H1 (cell line): ENCODE data around the gene ITGAV. TPM values are rescaled to one million over a fixed set of nuclear protein-coding genes. Genes with fewer than 3 reads are reported as not detected.

Experiments used
- CTCF ChIA-PET: fragments of 300-600 bp; sonication (Branson Sonifier 250); formaldehyde crosslinking; loops from one replicate; lab custom pipeline; 2021; ENCODE audit not compliant: partially characterized antibody; lab: Charles Lee
- POLR2A ChIA-PET: fragments of 300-600 bp; sonication (Branson Sonifier 250); formaldehyde crosslinking; loops from one replicate; lab custom pipeline; 2021; ENCODE audit warnings: inconsistent platforms; ENCODE audit not compliant: partially characterized antibody; lab: Charles Lee
- DNase-seq, 2 experiments: peaks; one replicate each; pipeline versions ENCODE4 v3.0.0 to v3.0.0-alpha.2; 2010 to 2022; ENCODE audit warnings: low spot score in 2 of 2, low read depth in 1 of 2, mixed read lengths in 1 of 2
- FAIRE-seq: peaks from 2 replicates; lab custom pipeline; 2011; peaks lifted over from hg19 to GRCh38; lab: Jason Lieb, UNC
- H2AFZ ChIP-seq: 2 replicates; pipeline ENCODE4 v1.8.1; 2012; ENCODE audit warnings: low read length, inconsistent platforms
- H2AK5ac ChIP-seq: 2 replicates; pipeline ENCODE4 v1.6.1; 2013; ENCODE audit warnings: low read depth, low read length
- H2BK120ac ChIP-seq: replicated peaks from 2 replicates; pipeline ENCODE3; 2013; ENCODE audit warnings: low read depth, low read length, inconsistent platforms
- H2BK12ac ChIP-seq: 2 replicates; pipeline ENCODE4 v1.6.1; 2013; ENCODE audit warnings: low read depth, low read length
- H2BK15ac ChIP-seq: 2 replicates; pipeline ENCODE4 v1.6.1; 2013; ENCODE audit warnings: low read length
- H2BK20ac ChIP-seq: 2 replicates; pipeline ENCODE4 v1.6.1; 2013; ENCODE audit warnings: low read length
- H2BK5ac ChIP-seq: 2 replicates; pipeline ENCODE4 v1.6.1; 2013; ENCODE audit warnings: low read depth, low read length
- H3K14ac ChIP-seq: 2 replicates; pipeline ENCODE4 v1.6.1; 2013; ENCODE audit warnings: inconsistent platforms; ENCODE audit not compliant: insufficient read length
- H3K18ac ChIP-seq: 2 replicates; pipeline ENCODE4 v1.6.1; 2013; ENCODE audit warnings: low read length; ENCODE audit errors: extremely low read depth
- H3K23ac ChIP-seq: 2 replicates; pipeline ENCODE4 v1.6.1; 2013; ENCODE audit warnings: inconsistent platforms; ENCODE audit not compliant: insufficient read length
- H3K23me2 ChIP-seq: 2 replicates; pipeline ENCODE4 v1.6.1; 2013; ENCODE audit warnings: low read depth, low read length
- H3K27ac ChIP-seq: 2 replicates; pipeline ENCODE4 v1.6.1; 2011; ENCODE audit warnings: low read depth, low read length, inconsistent platforms
- H3K27me3 ChIP-seq, 4 experiments: replicated peaks in 1 of 4; 1 replicate in 1 of 4; 2 replicates in 3 of 4; pipeline versions ENCODE4 v1.6.1 to v1.8.1; 2011 to 2013; ENCODE audit warnings: low read length in 3 of 4, mild to moderate bottlenecking in 3 of 4, inconsistent platforms in 2 of 4, mixed read lengths in 2 of 4, moderate library complexity in 1 of 4; ENCODE audit not compliant: control insufficient read depth in 3 of 4, insufficient read depth in 3 of 4; ENCODE audit errors: extremely low read depth in 1 of 4
- H3K36me3 ChIP-seq, 4 experiments: 2 replicates each; pipeline versions ENCODE4 v1.6.1 to v1.8.1; 2011 to 2013; ENCODE audit warnings: mild to moderate bottlenecking in 4 of 4, low read length in 3 of 4, moderate library complexity in 2 of 4, control low read depth in 1 of 4, inconsistent platforms in 1 of 4; ENCODE audit not compliant: insufficient read depth in 4 of 4, control insufficient read depth in 2 of 4
- H3K4ac ChIP-seq: replicated peaks from 2 replicates; pipeline ENCODE3; 2013; ENCODE audit warnings: low read length, low read depth, mixed read lengths, inconsistent platforms; ENCODE audit not compliant: insufficient read length
- H3K4me1 ChIP-seq, 4 experiments: replicated peaks in 1 of 4; 1 replicate in 1 of 4; 2 replicates in 3 of 4; pipeline versions ENCODE4 v1.6.1 to v1.8.1; 2011 to 2013; ENCODE audit warnings: low read length in 3 of 4, inconsistent platforms in 2 of 4, mixed read lengths in 1 of 4; ENCODE audit not compliant: insufficient read depth in 4 of 4, control insufficient read depth in 3 of 4
- H3K4me2 ChIP-seq, 2 experiments: 2 replicates each; pipeline versions ENCODE4 v1.6.1 to v1.8.1; 2011 to 2013; ENCODE audit warnings: low read depth in 2 of 2, low read length in 2 of 2, control low read depth in 1 of 2, inconsistent platforms in 1 of 2, mild to moderate bottlenecking in 1 of 2; ENCODE audit not compliant: insufficient read depth in 1 of 2
- H3K4me3 ChIP-seq, 4 experiments: fragments of 200-600, 300-600 bp in 1 of 4; sonication (generic), shearing (Covaris generic), sonication (Bioruptor Twin) in 1 of 4; 2 replicates each; pipeline versions ENCODE4 v1.5.1 to v1.8.1; 2011 to 2016; ENCODE audit warnings: low read length in 4 of 4, low read depth in 3 of 4, control low read depth in 2 of 4, inconsistent platforms in 2 of 4, mild to moderate bottlenecking in 2 of 4, mixed read lengths in 1 of 4, moderate library complexity in 1 of 4; ENCODE audit not compliant: insufficient read depth in 2 of 4; ENCODE audit errors: extremely low read depth in 1 of 4
- H3K56ac ChIP-seq: replicated peaks from 2 replicates; pipeline ENCODE3; 2013; ENCODE audit warnings: low read depth, mild to moderate bottlenecking, mixed read lengths, low read length, inconsistent platforms; ENCODE audit not compliant: insufficient read length
- H3K79me1 ChIP-seq: 2 replicates; pipeline ENCODE4 v1.6.1; 2013; ENCODE audit warnings: low read depth, low read length, control low read depth
- H3K79me2 ChIP-seq, 2 experiments: 2 replicates each; pipeline versions ENCODE4 v1.6.1 to v1.8.1; 2012 to 2013; ENCODE audit warnings: low read length in 2 of 2, mild to moderate bottlenecking in 2 of 2, inconsistent platforms in 1 of 2; ENCODE audit not compliant: insufficient read depth in 2 of 2, control insufficient read depth in 1 of 2
- H3K9ac ChIP-seq, 4 experiments: replicated peaks in 1 of 4; 1 replicate in 1 of 4; 2 replicates in 3 of 4; pipeline versions ENCODE4 v1.6.1 to v1.8.1; 2011 to 2013; ENCODE audit warnings: low read depth in 3 of 4, low read length in 3 of 4, control low read depth in 2 of 4, mild to moderate bottlenecking in 2 of 4, moderate library complexity in 2 of 4, inconsistent platforms in 1 of 4; ENCODE audit errors: extremely low read depth in 1 of 4
- H3K9me3 ChIP-seq, 2 experiments: 2 replicates each; pipeline versions ENCODE4 v1.6.1 to v1.8.1; 2012 to 2013; ENCODE audit warnings: mild to moderate bottlenecking in 2 of 2, moderate library complexity in 2 of 2, control low read depth in 1 of 2, inconsistent platforms in 1 of 2, low read depth in 1 of 2, low read length in 1 of 2, mixed read lengths in 1 of 2; ENCODE audit not compliant: insufficient read depth in 2 of 2
- H4K20me1 ChIP-seq, 2 experiments: replicated peaks in 1 of 2; 2 replicates each; pipeline versions ENCODE3 to v1.8.1; 2011 to 2013; ENCODE audit warnings: inconsistent platforms in 2 of 2, low read length in 2 of 2, mild to moderate bottlenecking in 1 of 2; ENCODE audit not compliant: insufficient read depth in 2 of 2, control insufficient read depth in 1 of 2
- H4K5ac ChIP-seq: 2 replicates; pipeline ENCODE4 v1.6.1; 2013; ENCODE audit warnings: low read length, low read depth, mixed read lengths, inconsistent platforms; ENCODE audit not compliant: insufficient read length
- H4K8ac ChIP-seq: 2 replicates; pipeline ENCODE4 v1.8.0; 2013; ENCODE audit warnings: mild to moderate bottlenecking, moderate library complexity, low read length, inconsistent platforms; ENCODE audit not compliant: insufficient read depth; ENCODE audit errors: extremely low read depth
- H4K91ac ChIP-seq: replicated peaks from 2 replicates; pipeline ENCODE3; 2013; ENCODE audit warnings: low read length, mixed read lengths, inconsistent platforms; ENCODE audit not compliant: insufficient read length
- ASH2L ChIP-seq: fragments of 200-600, 300-600 bp; sonication (generic); IDR thresholded peaks from one replicate; pipeline ENCODE4 v1.7.1; 2017; ENCODE audit warnings: low read length
- CEBPB ChIP-seq: IDR thresholded peaks from 2 replicates; pipeline ENCODE4 v1.6.1; 2012; ENCODE audit warnings: low read depth, low read length
- CTCF ChIP-seq, 3 experiments: IDR thresholded peaks; 1 replicate in 2 of 3; 2 replicates in 1 of 3; pipeline versions ENCODE4 v1.5.1 to v1.6.1; 2011; ENCODE audit warnings: low read length in 3 of 3, mild to moderate bottlenecking in 3 of 3, inconsistent platforms in 2 of 3, low read depth in 1 of 3, moderate library complexity in 1 of 3; ENCODE audit not compliant: insufficient read depth in 1 of 3; ENCODE audit errors: control extremely low read depth in 1 of 3
- KDM1A ChIP-seq: fragments of 200-600, 300-600 bp; sonication (generic); IDR thresholded peaks from 2 replicates; pipeline ENCODE4 v1.7.1; 2016; ENCODE audit warnings: mild to moderate bottlenecking, low read length, borderline replicate concordance
- PHF8 ChIP-seq: fragments of 200-600 bp; sonication (generic); conservative IDR thresholded peaks from 2 replicates; pipeline ENCODE4 v1.7.1; 2012; ENCODE audit warnings: low read depth, mild to moderate bottlenecking, inconsistent platforms, low read length, moderate library complexity
- SIN3A ChIP-seq, 2 experiments: IDR thresholded peaks in 1 of 2; conservative IDR thresholded peaks in 1 of 2; 2 replicates each; pipeline ENCODE4 v1.6.1; 2011 to 2012; ENCODE audit warnings: low read length in 2 of 2, improper control_type of control experiment in 1 of 2, low read depth in 1 of 2, mild to moderate bottlenecking in 1 of 2
- SP2 ChIP-seq: IDR thresholded peaks from 2 replicates; pipeline ENCODE4 v1.6.1; 2012; ENCODE audit warnings: mild to moderate bottlenecking, low read length, inconsistent platforms
- TAF7 ChIP-seq: optimal IDR thresholded peaks from 2 replicates; pipeline ENCODE3; 2011; ENCODE audit warnings: low read depth, mild to moderate bottlenecking, inconsistent platforms, low read length, moderate library complexity, borderline replicate concordance
- TEAD4 ChIP-seq: IDR thresholded peaks from 2 replicates; pipeline ENCODE4 v1.6.1; 2012; ENCODE audit warnings: low read depth, low read length, inconsistent platforms, mixed read lengths
- YY1 ChIP-seq: IDR thresholded peaks from 2 replicates; pipeline ENCODE4 v1.6.1; 2011; ENCODE audit warnings: low read depth, mild to moderate bottlenecking, low read length
- ZNF274 ChIP-seq: IDR thresholded peaks from 2 replicates; pipeline ENCODE4 v1.7.0; 2012; ENCODE audit warnings: low read length, borderline replicate concordance; ENCODE audit errors: extremely low read depth
- WGBS, 2 experiments: shearing (Covaris generic) in 1 of 2; methylation state at CpG; one replicate each; pipeline versions ENCODE4 v1.1.6 to v1.1.7; 2013 to 2015; ENCODE audit warnings: low lambda C conversion rate in 2 of 2, mixed read lengths in 2 of 2, inconsistent platforms in 1 of 2, low coverage in 1 of 2, missing lambda C conversion rate in 1 of 2; ENCODE audit not compliant: insufficient replicate concordance in 2 of 2, insufficient coverage in 1 of 2, insufficient read length in 1 of 2; ENCODE audit errors: extremely low coverage in 1 of 2, missing lambda C conversion rate in 1 of 2; 5-methylcytosine and 5-hydroxymethylcytosine counted together
- polyA plus RNA-seq, 7 experiments: library from polyadenylated mRNA; depleted of rRNA in 3 of 7; stranded (reverse) in 5 of 7; unstranded in 2 of 7; fragments of >200 nt in 5 of 7; fragments of 200-250 nt in 2 of 7; gene quantifications; 1 replicate in 5 of 7; 2 replicates in 1 of 7; 4 replicates in 1 of 7; pipeline versions ENCODE4 v1.2.1 to v1.2.3, GENCODE V29; 2011 to 2013; ENCODE audit warnings: missing spikeins in 2 of 7, mixed read lengths in 2 of 7
- total RNA-seq: library from RNA; stranded (reverse); fragmentation: NEBNext Ultra II Directional; extraction: Animal tissue kit (Norgen Biotek cat#: 25700); gene quantifications from 2 replicates; pipeline ENCODE4 v1.2.1, GENCODE V29; 2021

The ITGAV gene
- total and polyA plus RNA-seq, 2 of the 8 experiments (the other 6 are each of a cell fraction or from before 2014, with no cell fraction given): 11.7 to 42.4 TPM

- Histone ChIP-seq H3K36me3 (no peaks in the 10 kb centered on the region; a peak in 1 of 8 replicates), H4K8ac (no peak overlapping the region), H2BK120ac (no peak overlapping the region), H3K23ac (no peak overlapping the region), H3K4me3 (no peak overlapping the region), H3K4me1 (peaks cover 0 to 2% (median 0%) of the 10 kb centered on the region in 4 experiments; a peak in 1 of 7 replicates), H3K27me3 (no peaks in the 10 kb centered on the region), H3K14ac (no peak overlapping the region), H3K23me2 (no peaks in the 10 kb centered on the region), H3K79me2 (peaks cover 0 to 8% of the 10 kb centered on the region in 2 experiments; a peak in 1 of 4 replicates), H2BK12ac (no peak overlapping the region), H3K9ac (no peak overlapping the region), H4K91ac (no peak overlapping the region), H3K27ac (no peak overlapping the region), H2BK5ac (no peak overlapping the region), H2BK20ac (no peak overlapping the region), H3K56ac (no peak overlapping the region), H3K79me1 (no peaks in the 10 kb centered on the region; the same call in 1 of the 2 replicates), H2AK5ac (no peak overlapping the region), H3K4me2 (no peak overlapping the region), H3K9me3 (no peaks in the 10 kb centered on the region), H3K18ac (no peak overlapping the region), H2AFZ (no peak overlapping the region), H4K20me1 (no peaks in the 10 kb centered on the region), H3K4ac (no peak overlapping the region), H4K5ac (no peak overlapping the region), H2BK15ac (0 out of 2 replicates have a peak overlapping the region, but pooled peaks have one; percentile 76)
- FAIRE-seq: no peak
- no peak for DNase-seq
- POLR2A ChIA-PET: no interaction called here
- CTCF ChIA-PET: interaction anchor here (1.6 to 2.1 kb wide), 2 partner anchors 20 to 57 kb away, joined by 3 to 5 read pairs; no protein-coding TSS in a partner anchor
- 81% methylated on average over 7 of the region's 7 CpGs; no CpG with 5 or more reads in 1 of the 2 experiments for whole genome bisulfite sequencing, 2 experiments
- no peak for TF ChIP-seq PHF8
- TF ChIP-seq SIN3A (conservative IDR thresholded peaks at IDR 0.05 in 1 of 2, IDR thresholded peaks at IDR 0.05 in 1 of 2; ENCODE audit: low read depth in 1 of 2, low read length in 2 of 2): no peak
- no peak for TF ChIP-seq SP2
- no peak for TF ChIP-seq TEAD4
- no peak for TF ChIP-seq YY1
- no peak for TF ChIP-seq CEBPB
- no peak for TF ChIP-seq TAF7
- TF ChIP-seq KDM1A: no peak
- TF ChIP-seq CTCF (IDR thresholded peaks at IDR 0.05; ENCODE audit: control extremely low read depth in 1 of 3, insufficient read depth in 1 of 3, low read depth in 1 of 3, low read length in 3 of 3): no peak
- TF ChIP-seq ASH2L: no peak
- TF ChIP-seq ZNF274: no peak
Observed at GRCh38 chr2:186724736-186725135, 134.9 kb downstream of the ITGAV start.
